Posterior cingulate gyrus (tissue), 11 donors: ENCODE results near the gene SYTL3.

Experiments used
- DNase-seq, 10 donors: peaks; one replicate each; pipeline versions ENCODE4 v3.0.0 to v3.0.0-alpha.2; 2020 to 2021; ENCODE audit warnings: mixed read lengths in 3 of 10
- intact Hi-C: fragments of 100-400 bp; cut with DNase I; formaldehyde crosslinking; loops from one replicate; pipeline ENCODE4 v1.15.1; 2023

Gene SYTL3

DNA sequence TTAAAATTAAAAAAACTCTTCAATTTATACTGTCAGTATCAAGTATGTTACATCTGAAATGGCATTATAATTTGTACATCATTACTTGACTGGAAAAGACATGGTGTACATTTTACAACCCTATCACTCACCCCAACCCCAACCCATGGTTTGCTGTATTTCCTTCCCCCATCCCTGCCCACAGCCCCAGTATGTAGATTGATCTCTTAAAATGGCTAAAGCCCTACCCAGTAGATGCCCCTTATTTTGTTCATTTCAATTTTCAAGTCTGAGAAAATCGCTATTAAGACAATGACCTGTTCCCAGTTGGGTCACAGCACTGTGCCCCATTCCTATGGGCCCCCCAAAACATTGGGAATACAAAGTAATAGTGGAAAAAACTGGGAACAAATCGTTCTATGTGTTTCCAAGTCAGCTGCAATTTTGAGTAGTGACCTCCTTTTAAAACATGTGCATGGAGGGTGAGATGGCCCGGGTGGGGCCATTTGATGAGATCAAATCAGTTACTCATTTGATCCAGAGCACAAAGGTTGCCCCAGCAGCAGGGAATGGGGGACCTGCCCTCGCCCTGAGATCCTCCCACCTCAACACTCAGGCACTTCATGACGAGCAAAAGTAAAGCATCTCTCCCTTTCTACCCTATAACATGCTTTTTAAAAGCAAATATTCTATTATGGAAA is 156.0 kb downstream of the SYTL3 start:
- DNase-seq: no peak

DNA sequence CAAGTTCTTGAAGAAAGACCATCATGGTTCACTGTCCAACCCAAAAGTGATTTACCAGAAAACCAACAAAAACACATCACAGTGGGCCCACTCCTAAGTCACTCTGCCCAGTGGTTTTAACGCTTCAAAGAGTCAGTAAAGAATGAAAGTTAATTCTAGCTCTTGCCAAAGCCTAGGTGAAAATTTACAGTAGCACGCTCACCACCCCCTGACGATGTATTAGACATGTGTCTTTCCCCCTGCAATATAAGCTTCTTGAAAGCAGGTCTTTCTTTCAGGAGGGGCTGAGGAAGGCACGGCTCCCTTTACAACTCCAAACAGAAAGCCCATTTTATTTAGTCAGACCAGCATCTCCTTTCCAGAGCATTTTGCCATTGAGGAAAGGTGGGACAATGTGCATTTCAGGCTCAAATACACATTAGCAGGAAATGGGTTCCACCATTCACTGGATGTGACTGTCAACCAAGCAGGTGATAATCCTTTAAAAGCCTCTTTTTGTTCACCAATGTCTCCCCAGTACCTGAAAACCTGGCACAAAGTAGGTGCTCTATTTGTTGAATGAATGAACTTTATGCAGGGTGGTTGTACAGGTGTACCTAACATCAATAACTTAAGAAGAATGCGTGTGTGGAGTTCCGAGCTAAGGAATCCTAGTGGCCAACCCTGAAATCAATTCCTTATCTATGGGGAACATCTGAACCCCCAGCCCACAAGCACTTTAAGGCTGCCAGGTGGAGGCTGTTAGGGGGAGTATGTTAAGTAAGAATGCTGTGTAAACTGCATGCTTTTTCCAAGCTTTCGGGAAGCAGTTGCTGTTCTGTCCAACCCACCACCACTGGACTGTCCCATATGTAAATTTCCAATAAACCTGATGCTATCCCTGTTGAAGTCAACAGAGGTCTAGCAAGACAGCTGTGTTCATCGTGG is 157.9 kb downstream of the SYTL3 start:
- DNase-seq: no peak
- intact Hi-C loops: no loop called here

More for the DNA sequence above, 156.0 kb downstream of the SYTL3 start:
- intact Hi-C loops: no loop called here

DNA sequence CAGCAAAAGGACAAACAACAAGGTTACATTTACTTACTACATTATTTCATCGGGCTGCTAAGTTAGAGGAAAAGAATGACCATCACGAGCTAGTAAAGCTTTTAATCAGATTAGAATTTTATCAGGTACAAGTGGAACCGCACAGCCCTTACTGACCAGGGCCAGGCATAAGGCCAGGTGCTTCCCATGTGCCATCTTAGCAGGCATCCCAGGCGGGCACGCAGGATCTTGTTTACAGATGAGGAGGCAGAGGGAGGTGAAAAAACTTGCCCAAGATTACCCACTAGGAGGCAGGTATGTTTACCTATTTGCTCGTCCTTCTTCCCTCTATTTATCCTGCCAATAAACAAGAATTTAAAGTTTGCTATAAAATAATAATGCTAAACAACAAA is 158.6 kb downstream of the SYTL3 start:
- intact Hi-C loops: no loop called here
- no peak for DNase-seq

DNA sequence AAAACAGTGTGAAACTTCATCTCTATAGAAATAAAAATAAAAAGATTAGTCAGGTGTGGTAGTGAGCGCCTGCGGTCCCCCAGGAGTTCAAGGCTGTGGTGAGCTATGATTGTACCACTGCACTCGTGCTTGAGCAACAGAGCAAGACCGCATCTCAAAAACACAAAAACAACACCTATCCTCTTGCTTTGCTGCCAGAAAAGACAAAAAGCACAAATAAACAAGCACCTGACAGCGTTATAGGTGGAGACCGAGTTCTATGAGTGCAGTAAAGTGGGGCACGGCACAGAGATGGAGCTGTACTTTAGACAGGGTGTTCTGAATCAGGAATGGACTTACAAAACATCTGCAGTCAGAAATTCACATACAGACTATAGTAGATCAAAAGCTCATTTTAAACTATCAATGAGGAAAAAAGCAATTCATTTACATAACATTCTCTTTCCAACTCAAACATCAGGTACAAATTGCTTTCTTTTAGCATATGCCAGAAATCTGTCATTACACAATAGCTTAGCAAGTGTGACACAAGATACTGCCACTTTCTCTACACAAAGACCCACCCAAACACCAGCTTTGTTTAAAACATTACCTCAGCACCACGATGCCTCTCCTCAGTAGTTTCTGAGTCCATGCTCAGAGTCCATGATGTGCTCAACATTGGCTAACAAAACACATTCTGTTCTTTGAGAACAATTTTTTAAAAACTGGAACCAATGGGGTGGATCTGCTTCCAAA is 159.3 kb downstream of the SYTL3 start:
- DNase-seq: no peak
- intact Hi-C loops: no loop called here

DNA sequence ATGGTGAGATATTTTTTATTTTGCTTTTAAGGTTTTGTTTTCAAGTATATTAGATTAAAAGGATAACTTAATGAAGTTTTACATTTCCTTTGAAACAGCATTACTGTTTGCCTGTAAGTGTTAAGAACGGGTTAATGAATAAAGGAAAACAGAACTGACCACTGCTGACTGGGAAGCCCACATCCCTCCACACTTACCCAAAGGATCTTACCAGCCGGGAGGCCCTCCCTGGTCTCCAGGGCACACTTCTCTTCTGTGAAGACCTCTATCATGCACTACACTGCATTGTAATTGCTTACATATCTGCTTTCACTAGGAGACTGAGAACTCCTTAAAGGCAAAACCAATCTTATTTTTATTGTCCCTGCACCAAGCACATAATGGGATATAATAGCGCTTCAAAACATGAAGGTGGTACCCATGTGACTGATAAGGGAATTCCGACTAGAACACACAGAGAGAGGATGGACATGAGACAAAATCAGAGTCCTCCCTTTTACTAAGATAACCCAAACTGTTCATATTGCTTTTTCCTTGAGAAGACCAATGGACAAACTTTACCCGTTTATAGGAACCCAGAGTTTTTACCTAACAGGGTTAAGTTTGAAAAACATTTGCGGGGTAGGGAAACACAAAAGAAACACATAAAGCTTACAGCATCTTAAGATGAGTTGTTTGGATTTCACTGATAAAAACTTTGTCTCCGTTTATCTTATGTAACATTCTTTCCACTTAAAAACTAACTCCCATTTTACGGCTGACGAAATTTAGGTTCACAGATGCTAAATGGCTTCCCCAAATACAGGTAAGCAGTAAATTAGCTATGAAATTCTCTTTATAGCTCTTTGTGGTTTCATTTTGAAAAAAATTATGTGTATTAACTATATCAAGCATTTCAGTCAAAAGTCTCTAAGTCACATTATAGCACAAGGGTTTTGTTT is 160.6 kb downstream of the SYTL3 start:
- DNase-seq: no peak
- intact Hi-C loops: loop anchor here (5.0 to 10.0 kb wide), 2 partner anchors 56 to 93 kb away; no protein-coding TSS in a partner anchor

DNA sequence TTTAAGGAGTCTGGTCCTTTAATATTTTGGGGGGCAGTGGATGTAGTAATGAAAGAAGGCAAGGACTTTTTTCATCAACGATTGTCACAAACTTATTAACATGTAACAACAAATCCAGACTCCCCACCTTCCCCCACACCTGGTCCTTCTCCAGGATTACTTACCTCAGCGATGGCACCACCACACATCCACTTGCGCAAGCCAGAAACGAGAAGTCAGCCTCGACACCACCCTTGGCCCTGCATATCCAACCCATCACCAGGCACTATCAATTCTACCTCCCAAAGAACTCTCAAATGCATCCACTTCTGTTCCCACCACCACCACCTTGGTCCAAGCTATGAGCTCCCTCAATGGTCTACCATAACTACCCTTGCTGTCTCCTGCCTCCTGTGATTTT is 162.8 kb downstream of the SYTL3 start:
- no peak for DNase-seq
- intact Hi-C loops: loop anchor here (5.0 to 10.0 kb wide), 2 partner anchors 58 to 95 kb away; no protein-coding TSS in a partner anchor

DNA sequence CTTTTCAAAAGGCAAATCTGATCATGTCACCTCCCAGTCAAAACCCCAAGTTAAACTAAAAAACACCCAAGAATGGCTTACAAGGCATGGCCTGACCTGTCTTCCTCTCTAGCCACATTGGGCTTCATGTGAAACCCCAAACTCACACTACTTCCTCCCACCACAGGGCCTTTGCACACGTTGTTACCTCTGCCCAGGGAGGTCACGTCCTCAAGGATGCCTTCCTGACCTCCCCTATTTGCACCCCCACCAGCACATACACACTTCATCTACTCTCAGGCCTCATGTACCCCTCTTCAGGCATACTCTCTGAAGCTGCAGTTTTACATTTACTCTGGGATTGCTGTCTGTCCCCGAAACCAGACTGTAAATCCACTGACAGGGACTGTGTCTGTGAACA is 163.2 kb downstream of the SYTL3 start:
- intact Hi-C loops: loop anchor here (5.0 to 10.0 kb wide), 2 partner anchors 58 to 96 kb away; no protein-coding TSS in a partner anchor

More for the DNA sequence above, 163.2 kb downstream of the SYTL3 start:
- DNase-seq: no peak
